ENCODE measurements around the gene LRRC57.

LRRC57 gene

DNA sequence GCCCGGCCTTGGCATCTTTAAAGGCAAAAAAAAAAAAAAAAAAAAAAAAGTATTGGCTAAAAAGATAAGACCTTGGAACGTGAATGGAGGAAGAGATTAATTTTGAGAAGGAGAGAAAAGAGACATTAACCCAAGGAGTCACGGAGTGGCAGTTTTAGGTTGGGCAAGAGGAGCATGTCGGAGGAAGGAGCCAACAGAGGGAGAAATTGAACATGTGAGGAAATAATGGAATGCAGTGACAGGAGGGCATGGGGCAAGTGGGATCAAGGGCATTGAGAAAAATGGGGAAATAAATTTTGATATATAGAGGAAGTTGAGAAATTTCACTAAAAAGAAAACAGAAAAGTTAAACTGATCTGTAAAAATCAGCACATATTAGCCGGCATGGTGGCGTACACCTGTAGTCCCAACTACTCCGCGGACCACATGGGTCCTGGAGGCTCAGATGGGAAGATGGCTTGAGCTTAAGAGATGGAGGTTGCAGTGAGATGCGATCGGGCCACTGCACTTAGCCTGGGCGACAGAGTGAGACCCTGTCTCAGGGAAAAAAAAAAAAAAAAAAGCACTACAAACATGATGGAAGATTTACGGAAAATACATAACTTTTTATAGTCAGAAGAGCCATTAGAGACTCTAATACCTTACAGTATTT lies 1.3 kb upstream of the LRRC57 start:
- DNase-seq: no peak

DNA sequence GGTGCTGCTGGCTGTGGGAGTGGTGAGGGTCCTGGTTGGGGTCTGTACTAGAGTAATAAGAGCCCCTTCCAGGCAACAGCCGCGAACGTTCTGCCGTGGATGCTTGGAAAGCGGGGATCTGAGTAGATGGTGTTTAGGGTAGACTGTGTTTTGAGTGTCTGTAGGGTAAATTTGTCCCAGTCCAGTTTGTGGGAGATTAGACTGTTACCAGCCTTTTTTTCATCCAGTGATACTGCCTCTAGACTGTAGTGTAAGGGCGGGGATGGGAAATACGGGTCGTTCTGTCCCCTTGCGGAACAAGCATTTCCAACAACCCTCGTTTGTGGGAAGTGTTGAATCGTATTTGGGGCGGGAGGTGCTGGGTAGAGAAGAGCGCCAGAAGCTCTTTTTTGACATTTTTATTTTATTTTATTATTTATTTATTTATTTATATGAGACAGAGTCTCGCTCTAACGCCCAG lies 469 bp upstream of the LRRC57 start:
- peak; percentile 26 for DNase-seq

DNA sequence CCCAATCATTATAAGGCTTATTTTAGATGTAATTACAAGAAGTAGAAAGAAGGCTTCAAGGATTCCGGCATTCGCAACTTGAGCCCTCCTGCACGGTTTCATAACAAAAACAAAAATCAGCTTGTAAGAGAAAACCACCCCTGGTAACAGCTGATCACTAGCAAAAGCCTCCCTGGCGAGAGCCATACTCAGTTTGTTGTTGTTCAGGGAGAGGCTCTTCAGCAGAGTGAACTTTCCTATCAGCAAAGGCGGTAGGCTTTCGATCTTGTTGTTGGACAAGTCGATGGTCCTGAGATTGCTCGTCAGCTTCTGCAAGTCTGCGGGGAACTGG lies 710 bp downstream of the LRRC57 start:
- DNase-seq: no peak

GRCh38 chr15:42544853-42545629 lies 3.6 kb downstream of the LRRC57 start:
- no peak for DNase-seq

- no peak for DNase-seq
Measured at GRCh38 chr15:42533246-42533645, 15.3 kb downstream of the LRRC57 start.

DNA sequence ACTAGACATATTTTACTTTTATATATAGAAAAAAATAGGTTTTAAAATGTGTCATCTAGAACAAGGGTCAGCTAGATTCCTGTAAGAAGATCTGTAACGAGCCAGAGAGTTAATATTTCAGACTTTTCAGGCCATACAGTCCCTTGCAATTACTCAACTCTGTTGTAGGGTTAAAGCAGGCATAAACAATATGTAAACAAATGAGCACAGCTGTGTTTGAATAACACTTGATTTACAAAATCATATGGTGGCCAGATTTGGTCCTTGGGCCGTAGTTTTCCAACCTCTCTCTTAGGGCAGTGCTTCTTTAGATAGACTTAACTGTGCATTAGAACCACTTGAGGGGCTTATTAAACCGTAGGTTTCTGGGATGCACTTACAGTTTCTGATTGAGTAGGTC lies 19.6 kb downstream of the LRRC57 start:
- no peak for DNase-seq

- no peak for DNase-seq
Measured at GRCh38 chr15:42523331-42523730, 25.3 kb downstream of the LRRC57 start.

DNA sequence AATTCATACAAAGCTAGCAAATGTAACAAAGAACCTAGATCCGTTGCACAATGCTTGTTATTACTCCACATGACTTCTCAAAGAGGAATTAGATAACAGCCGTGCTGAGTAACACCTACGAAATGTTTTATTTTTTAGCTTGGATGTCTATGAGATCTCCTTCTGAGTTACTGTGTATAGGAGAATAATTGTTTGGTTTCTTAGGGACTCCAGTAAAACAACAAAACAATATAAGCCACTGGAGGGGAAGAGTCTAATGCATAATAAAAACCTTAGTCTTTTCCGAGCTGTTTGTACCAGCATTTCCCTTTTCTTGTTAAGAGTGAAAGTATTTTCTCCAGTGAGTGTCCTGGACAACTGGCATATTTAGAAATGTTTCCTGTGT lies 37.6 kb downstream of the LRRC57 start:
- no peak for DNase-seq

- no peak for DNase-seq
Measured at GRCh38 chr15:42510258-42511006, 38.2 kb downstream of the LRRC57 start.

GRCh38 chr15:42508263-42508690 lies 40.3 kb downstream of the LRRC57 start:
- DNase-seq: no peak

DNA sequence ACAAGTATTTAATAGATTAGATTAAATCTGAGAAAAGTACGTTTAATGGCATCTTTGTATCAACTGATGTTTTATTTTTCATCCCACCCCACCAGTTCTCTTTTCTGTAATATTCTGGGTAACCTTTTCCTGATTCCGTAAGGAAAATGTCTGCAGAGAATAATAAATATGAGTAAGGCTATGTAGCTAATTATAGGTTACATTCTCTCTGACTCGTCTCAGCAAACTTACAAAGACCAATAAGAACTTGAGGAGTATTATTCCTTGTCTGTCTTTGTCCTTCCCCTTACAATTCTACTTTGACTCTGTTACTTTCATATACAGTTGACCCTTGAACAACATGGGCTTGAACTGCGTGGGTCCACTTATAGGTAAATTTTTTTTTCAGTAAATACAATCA lies 41.1 kb downstream of the LRRC57 start:
- no peak for DNase-seq

DNA sequence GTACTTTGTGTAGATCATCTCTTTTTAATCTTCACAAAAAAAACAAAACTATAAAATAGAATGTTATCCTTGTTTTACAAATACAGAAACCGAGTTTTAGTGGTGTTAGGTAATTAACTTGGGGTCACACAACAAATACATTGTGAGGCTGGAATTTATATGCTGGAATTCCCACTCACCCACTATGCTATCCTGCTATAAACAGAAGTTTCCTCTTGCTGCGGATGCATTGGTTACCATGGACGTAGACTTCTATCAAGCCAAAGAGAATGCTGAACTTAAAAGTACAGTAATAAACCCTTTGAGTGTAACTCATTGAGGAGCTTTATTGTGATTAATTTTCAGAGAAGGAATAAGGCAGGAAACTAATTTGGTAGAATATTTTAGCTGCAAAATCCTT lies 44.0 kb downstream of the LRRC57 start:
- no peak for DNase-seq

- no peak for DNase-seq
Measured at GRCh38 chr15:42503825-42504224, 44.8 kb downstream of the LRRC57 start.

DNA sequence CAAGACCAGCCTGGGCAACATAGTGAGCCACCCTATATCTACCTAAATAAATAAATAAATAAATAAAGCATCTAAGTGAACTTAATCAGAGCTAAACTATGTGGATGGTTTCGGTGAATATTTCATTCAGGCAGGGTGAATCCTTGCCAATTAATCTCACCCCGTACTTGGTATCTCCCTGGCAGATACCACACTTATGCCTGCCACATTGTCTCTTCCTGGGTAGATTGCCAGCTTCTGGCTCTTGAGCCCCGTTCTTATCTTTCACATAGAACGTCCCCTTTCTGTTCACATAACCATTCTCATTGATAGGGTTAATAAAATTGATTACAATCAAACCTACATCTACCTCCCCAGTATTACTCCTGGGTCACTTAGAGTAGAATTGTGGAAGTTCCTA lies 46.1 kb downstream of the LRRC57 start:
- no peak for DNase-seq

DNA sequence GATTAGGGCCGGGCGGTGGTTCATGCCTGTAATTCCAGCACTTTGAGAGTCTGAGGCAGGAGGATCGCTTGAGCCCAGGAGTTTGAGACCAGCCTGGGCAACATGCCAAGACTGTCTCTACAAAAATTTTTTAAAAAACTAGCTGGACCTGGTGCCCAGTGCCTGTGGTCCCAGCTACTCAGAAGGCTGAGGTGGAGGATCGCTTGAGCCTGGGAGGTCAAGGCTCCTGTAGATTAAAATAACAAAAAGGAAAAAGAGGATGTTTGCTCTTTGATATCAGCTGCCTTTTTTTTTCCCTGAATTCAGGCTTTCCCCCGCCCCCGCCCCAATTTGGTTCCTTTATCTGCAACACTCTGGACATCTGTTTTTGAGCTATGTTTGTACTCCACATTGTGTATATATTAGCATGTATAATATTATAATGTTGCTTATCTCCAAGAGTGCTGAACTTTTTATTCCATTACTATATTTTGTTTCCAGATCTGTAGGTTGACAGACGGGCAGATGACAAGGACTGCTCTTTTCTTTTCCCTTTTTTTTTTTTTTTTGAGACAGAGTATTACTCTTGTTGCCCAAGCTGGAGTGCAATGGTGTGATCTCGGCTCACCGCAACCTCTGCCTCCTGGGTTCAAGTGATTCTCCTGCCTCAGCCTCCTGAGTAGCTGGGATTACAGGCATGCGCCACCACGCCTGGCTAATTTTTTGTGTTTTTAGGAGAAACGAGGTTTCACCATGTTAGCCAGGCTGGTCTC lies 48.6 kb downstream of the LRRC57 start:
- DNase-seq: no peak

- no peak for DNase-seq
Measured at GRCh38 chr15:42498212-42499068, 50.2 kb downstream of the LRRC57 start.

- peak; percentile 87 for DNase-seq
Measured at GRCh38 chr15:42495361-42496212, 53.0 kb downstream of the LRRC57 start, which contains the start of gene SNAP23. TSS of gene SNAP23 (plus strand) at chr15:42495634. CDS start at chr15:42511847, 16,213 bp downstream.

- DNase-seq: peak; percentile 20
Measured at GRCh38 chr15:42494998-42495360, 53.6 kb downstream of the LRRC57 start.

DNA sequence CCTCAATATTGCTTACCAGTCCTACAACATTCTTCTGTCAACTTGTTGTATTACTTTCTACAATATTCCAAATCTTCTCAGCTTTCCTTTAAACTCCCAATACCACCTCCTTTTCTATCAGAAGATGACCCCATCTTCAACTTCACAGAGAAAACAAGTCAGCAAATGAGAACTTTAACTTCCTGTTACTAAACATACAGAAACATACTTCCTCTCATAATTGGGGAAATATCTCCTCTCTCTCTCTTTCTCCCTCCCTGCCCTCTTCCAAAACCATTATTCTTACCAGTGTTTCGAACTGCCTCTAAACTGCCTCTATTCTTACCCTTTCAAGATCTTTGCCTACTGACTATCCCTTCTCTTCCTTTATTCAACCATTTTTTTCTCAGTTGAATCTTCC lies 54.9 kb downstream of the LRRC57 start:
- no peak for DNase-seq

DNA sequence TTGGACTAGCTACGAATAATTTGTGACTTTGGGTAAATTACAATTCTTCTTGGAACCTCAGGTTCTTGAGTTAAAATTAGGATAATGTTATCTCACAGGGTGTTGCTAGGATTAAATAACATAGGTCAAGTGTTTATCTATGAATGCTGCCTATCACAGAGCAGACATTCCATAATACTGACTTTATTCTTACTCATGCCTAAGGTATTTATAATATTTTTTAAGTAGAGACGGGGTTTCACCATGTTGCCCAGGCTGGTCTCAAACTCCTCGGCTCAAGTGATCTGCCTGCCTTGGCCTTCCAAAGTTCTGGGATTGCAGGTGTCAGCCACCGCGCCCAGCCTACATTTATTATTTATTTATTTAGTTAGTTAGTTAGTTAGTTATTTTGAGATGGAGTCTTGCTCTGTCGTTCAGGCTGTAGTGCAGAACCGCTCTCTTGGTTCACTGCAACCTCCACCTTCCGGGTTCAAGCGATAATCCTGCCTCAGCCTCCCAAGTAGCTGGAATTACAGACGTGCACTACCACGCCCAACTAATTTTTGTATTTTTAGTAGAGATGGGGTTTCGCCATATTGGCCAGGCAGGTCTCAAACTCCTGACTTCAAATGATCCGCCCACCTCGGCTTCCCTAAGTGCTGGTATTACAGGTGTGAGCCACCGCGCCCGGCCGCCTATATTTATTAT lies 56.9 kb downstream of the LRRC57 start:
- DNase-seq: no peak

All from activated CD4-positive, alpha-beta T cell treated with anti-CD3 and anti-CD28 coated beads for 48 hours (primary cell).